Naive thymus-derived CD4-positive, alpha-beta T cell (primary cell): ENCODE measurements around the gene ACOT8. TPM values are rescaled to one million over a fixed set of nuclear protein-coding genes. Genes with fewer than 3 reads are reported as not detected.

Source experiments
- ATAC-seq: fragments of 150-1000 bp; cut with Tn5 transposase; 2 replicates; pipeline ENCODE4 v1.10.0; 2021; ENCODE audit warnings: mild to moderate bottlenecking, moderate library complexity
- CTCF ChIA-PET: fragments of 350-600 bp; sonication (Branson Sonifier 250); formaldehyde crosslinking; loops from one replicate; lab custom pipeline; 2021; ENCODE audit warnings: antibody characterized with exemption; lab: Charles Lee
- POLR2A ChIA-PET: fragments of 350-600 bp; sonication (Branson Sonifier 250); formaldehyde crosslinking; loops from one replicate; lab custom pipeline; 2021; ENCODE audit warnings: antibody characterized with exemption, inconsistent platforms; lab: Charles Lee
- DNase-seq, 9 donors: peaks; one replicate each; pipeline versions ENCODE4 v3.0.0 to v3.0.0-alpha.2; 2020 to 2022; ENCODE audit warnings: mixed read lengths in 1 of 9
- H3K27ac ChIP-seq: one replicate; pipeline ENCODE4 v1.7.0; 2013; ENCODE audit warnings: mild to moderate bottlenecking, low read depth, low read length, moderate library complexity
- H3K27me3 ChIP-seq, 2 donors: one replicate each; pipeline ENCODE4 v1.7.0; 2013; ENCODE audit warnings: low read length in 2 of 2, mild to moderate bottlenecking in 2 of 2, moderate library complexity in 2 of 2; ENCODE audit not compliant: control insufficient read depth in 2 of 2, insufficient read depth in 2 of 2
- H3K36me3 ChIP-seq, 3 experiments: 1 replicate in 2 of 3; 2 replicates in 1 of 3; pipeline ENCODE4 v1.7.0; 2013; ENCODE audit warnings: low read length in 3 of 3, mild to moderate bottlenecking in 3 of 3, moderate library complexity in 1 of 3; ENCODE audit not compliant: insufficient read depth in 3 of 3, control insufficient read depth in 2 of 3
- H3K4me1 ChIP-seq, 2 donors: one replicate each; pipeline ENCODE4 v1.7.0; 2013; ENCODE audit warnings: low read length in 2 of 2, mild to moderate bottlenecking in 2 of 2, moderate library complexity in 1 of 2; ENCODE audit not compliant: control insufficient read depth in 2 of 2, insufficient read depth in 2 of 2
- H3K4me3 ChIP-seq: 2 replicates; pipeline ENCODE4 v1.7.0; 2013; ENCODE audit warnings: mild to moderate bottlenecking, low read length
- H3K9me3 ChIP-seq, 3 experiments: 1 replicate in 2 of 3; 2 replicates in 1 of 3; pipeline ENCODE4 v1.7.0; 2013; ENCODE audit warnings: low read length in 3 of 3; ENCODE audit not compliant: control insufficient read depth in 2 of 3
- H3K27ac Mint-ChIP-seq, 9 donors: one replicate each; pipeline ENCODE4 v1.8.0; 2020 to 2022; ENCODE audit warnings: mixed read lengths in 9 of 9, mild to moderate bottlenecking in 8 of 9, moderate library complexity in 5 of 9, inconsistent platforms in 2 of 9
- H3K27me3 Mint-ChIP-seq, 5 donors: one replicate each; pipeline ENCODE4 v1.8.0; 2021 to 2022; ENCODE audit warnings: mixed read lengths in 5 of 5, mild to moderate bottlenecking in 1 of 5
- H3K36me3 Mint-ChIP-seq, 5 donors: one replicate each; pipeline ENCODE4 v1.8.0; 2020 to 2022; ENCODE audit warnings: mixed read lengths in 5 of 5, mild to moderate bottlenecking in 3 of 5, inconsistent platforms in 1 of 5
- H3K4me1 Mint-ChIP-seq, 7 donors: one replicate each; pipeline ENCODE4 v1.8.0; 2020 to 2022; ENCODE audit warnings: mixed read lengths in 7 of 7, mild to moderate bottlenecking in 3 of 7, inconsistent platforms in 1 of 7
- H3K4me3 Mint-ChIP-seq, 10 donors: one replicate each; pipeline ENCODE4 v1.8.0; 2020 to 2022; ENCODE audit warnings: mild to moderate bottlenecking in 10 of 10, mixed read lengths in 10 of 10, moderate library complexity in 6 of 10, inconsistent platforms in 2 of 10
- H3K9me3 Mint-ChIP-seq, 11 donors: one replicate each; pipeline ENCODE4 v1.8.0; 2020 to 2022; ENCODE audit warnings: mixed read lengths in 11 of 11, mild to moderate bottlenecking in 4 of 11, inconsistent platforms in 1 of 11, moderate library complexity in 1 of 11
- intact Hi-C, 2 donors: fragments of 100-400 bp; cut with micrococcal nuclease; formaldehyde crosslinking; loops; one replicate each; pipeline ENCODE4 v1.15.1; 2023
- polyA plus RNA-seq, 2 donors: library from polyadenylated mRNA; unstranded; fragments of 300-500 nt; fragmentation: Illumina TruSeq; gene quantifications; one replicate each; pipeline ENCODE4 v1.2.3, GENCODE V29; 2021
- total RNA-seq, 6 experiments: library from RNA in 5 of 6; stranded (reverse) in 5 of 6; gene quantifications; 1 replicate in 5 of 6; 2 replicates in 1 of 6; pipeline ENCODE4 v1.2.3 and lab custom pipeline; 2021 to 2026

Gene ACOT8
- total and polyA plus RNA-seq, 7 experiments from 2014 or later, result 20.5 to 38.7 (median 33.8) TPM

DNA sequence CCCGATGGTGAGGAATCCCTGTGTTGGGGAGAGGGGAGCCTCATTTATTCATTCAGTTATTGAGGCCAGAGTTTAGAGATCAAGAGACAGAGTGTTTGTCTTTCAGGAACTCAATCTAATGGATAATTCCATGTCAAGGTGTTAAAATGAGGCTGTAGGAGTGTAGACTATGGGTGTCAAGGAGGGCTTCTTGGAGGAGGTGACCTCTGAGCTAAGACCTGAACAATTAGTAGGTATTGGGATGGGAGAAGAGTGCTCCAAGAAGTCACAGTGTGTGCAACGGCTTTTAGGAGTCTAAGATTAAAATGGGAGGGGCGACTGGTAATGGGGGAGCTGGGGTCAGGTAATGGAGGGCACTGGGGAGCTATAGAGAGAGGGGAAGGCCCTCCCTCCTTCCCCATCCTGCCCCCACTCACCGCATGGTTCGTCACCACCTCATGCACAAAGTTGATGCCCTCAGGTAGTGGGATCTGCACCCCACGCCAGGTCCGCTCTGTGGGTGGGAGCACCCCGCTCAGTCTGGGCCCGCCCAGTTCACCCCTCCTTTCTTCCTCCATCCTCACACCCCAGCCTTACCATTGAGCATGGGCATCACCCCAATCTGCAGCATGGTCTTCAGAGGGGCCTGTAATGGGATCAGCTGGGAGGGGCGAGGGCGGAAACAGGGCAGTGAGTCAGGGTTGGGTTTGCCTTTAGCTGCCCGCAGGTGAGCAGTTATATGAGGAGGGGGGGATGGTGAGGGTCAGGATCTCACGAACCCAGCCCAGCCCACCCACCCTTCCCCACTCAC lies 42.0 kb upstream of the ACOT8 start:
- H3K27me3 ChIP-seq, result no peaks in the 10 kb centered on the region
- DNase-seq (no peak), ATAC-seq (no peak)
- H3K4me3 Mint-ChIP-seq, result no peak overlapping the region
- peaks cover 0 to 37% (median 0%) of the 10 kb centered on the region in 3 experiments for H3K36me3 ChIP-seq
- intact Hi-C loops, result no loop called here
- peaks cover 0 to 2% of the 10 kb centered on the region in 2 donors for H3K4me1 ChIP-seq
- H3K27me3 Mint-ChIP-seq, result no peaks in the 10 kb centered on the region
- H3K27ac Mint-ChIP-seq, result peak overlapping the region in 2 of 9 donors; percentile 8 to 78
- H3K9me3 ChIP-seq, result no peaks in the 10 kb centered on the region
- no peak overlapping the region for H3K27ac ChIP-seq
- ChIA-PET CTCF (interaction anchor here (0.8 kb wide), 1 partner anchor 10 kb away, joined by 4 read pairs; no protein-coding TSS in a partner anchor), POLR2A (interaction anchor here (1.2 kb wide), 1 partner anchor 9 kb away, joined by 3 read pairs; the partner anchor contains the start of genes CTSA and NEURL2)
- peaks cover 0 to 2% (median 0%) of the 10 kb centered on the region in 7 donors for H3K4me1 Mint-ChIP-seq
- H3K4me3 ChIP-seq, result no peak overlapping the region
- H3K36me3 Mint-ChIP-seq, result peaks cover 2 to 22% (median 4%) of the 10 kb centered on the region in 5 donors
- H3K9me3 Mint-ChIP-seq, result no peaks in the 10 kb centered on the region

DNA sequence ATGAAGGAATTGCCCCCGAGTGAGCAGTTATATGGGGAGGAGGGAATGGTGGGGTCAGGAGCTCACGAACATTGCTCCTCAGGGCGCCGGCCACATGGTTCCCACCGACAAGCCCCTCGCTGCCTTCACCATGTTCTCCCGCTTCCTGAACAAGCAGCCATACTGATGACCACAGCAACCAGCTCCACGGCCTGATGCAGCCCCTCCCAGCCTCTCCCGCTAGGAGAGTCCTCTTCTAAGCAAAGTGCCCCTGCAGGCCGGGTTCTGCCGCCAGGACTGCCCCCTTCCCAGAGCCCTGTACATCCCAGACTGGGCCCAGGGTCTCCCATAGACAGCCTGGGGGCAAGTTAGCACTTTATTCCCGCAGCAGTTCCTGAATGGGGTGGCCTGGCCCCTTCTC lies 41.1 kb upstream of the ACOT8 start:
- peaks cover 0 to 44% (median 4%) of the 10 kb centered on the region in 3 experiments for H3K36me3 ChIP-seq
- Mint-ChIP-seq H3K9me3 (no peaks in the 10 kb centered on the region), H3K4me1 (peaks cover 0 to 9% (median 4%) of the 10 kb centered on the region in 7 donors), H3K27ac (no peak overlapping the region), H3K36me3 (peaks cover 4 to 27% (median 8%) of the 10 kb centered on the region in 5 donors), H3K4me3 (no peak overlapping the region), H3K27me3 (no peaks in the 10 kb centered on the region)
- H3K27ac ChIP-seq, result no peak overlapping the region
- H3K4me1 ChIP-seq, result peaks cover 0 to 7% of the 10 kb centered on the region in 2 donors
- ChIA-PET POLR2A (interaction anchor here (1.7 kb wide), 1 partner anchor 17 kb away, joined by 4 read pairs; the partner anchor contains the start of gene ZSWIM1), CTCF (no interaction called here)
- ATAC-seq, result no peak
- DNase-seq, result no peak
- no peaks in the 10 kb centered on the region for H3K9me3 ChIP-seq
- intact Hi-C loops, result no loop called here
- no peaks in the 10 kb centered on the region for H3K27me3 ChIP-seq
- H3K4me3 ChIP-seq, result no peak overlapping the region

DNA sequence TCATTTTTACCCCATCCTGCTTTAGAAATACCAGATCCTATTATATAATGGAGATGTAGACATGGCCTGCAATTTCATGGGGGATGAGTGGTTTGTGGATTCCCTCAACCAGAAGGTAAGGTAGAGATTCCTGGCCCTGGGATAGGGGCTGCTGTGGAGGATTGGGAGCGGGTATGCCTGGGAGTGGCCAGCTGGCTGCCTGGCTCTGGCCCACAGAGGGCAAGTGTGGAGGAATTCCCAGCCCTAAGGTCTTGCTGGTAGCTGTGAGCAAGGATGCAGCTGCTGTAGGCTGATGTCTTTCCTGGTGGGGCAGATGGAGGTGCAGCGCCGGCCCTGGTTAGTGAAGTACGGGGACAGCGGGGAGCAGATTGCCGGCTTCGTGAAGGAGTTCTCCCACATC lies 40.5 kb upstream of the ACOT8 start:
- H3K9me3 Mint-ChIP-seq, result no peaks in the 10 kb centered on the region
- DNase-seq, result no peak
- no peak overlapping the region for H3K4me3 Mint-ChIP-seq
- CTCF ChIA-PET, result no interaction called here
- H3K27me3 Mint-ChIP-seq, result no peaks in the 10 kb centered on the region
- H3K27ac Mint-ChIP-seq, result no peak overlapping the region
- peaks cover 4 to 13% of the 10 kb centered on the region in 2 donors for H3K4me1 ChIP-seq
- POLR2A ChIA-PET, result interaction anchor here (1.7 kb wide), 1 partner anchor 17 kb away, joined by 4 read pairs; the partner anchor contains the start of gene ZSWIM1
- peaks cover 2 to 15% (median 9%) of the 10 kb centered on the region in 7 donors for H3K4me1 Mint-ChIP-seq
- H3K27me3 ChIP-seq, result no peaks in the 10 kb centered on the region
- no peaks in the 10 kb centered on the region for H3K9me3 ChIP-seq
- peaks cover 4 to 27% (median 8%) of the 10 kb centered on the region in 5 donors for H3K36me3 Mint-ChIP-seq
- no peak for ATAC-seq
- peaks cover 0 to 44% (median 4%) of the 10 kb centered on the region in 3 experiments for H3K36me3 ChIP-seq
- no peak overlapping the region for H3K4me3 ChIP-seq
- intact Hi-C loops, result no loop called here
- no peak overlapping the region for H3K27ac ChIP-seq

DNA sequence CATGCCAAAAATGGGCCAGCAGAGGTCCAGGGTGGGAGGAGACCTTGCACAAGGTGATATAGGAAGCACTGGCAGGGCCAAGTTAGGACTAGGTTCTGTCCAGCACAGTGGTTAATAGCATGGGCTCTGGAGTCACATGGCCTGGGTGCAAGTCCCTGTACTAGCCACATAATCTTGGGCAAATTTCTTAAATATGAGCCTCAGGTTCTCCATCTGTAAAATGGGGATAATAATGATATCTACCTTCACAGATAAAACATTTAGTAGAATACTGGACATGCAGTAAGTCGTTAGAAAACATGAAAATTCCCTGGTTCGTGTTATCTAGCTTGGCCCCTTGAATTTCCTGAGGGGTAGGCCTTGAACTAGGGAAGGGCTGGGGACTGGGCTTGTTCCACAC lies 40.1 kb upstream of the ACOT8 start:
- POLR2A ChIA-PET, result interaction anchor here (1.7 kb wide), 1 partner anchor 16 kb away, joined by 4 read pairs; the partner anchor contains the start of gene ZSWIM1
- H3K9me3 ChIP-seq, result no peaks in the 10 kb centered on the region
- intact Hi-C loops, result no loop called here

DNA sequence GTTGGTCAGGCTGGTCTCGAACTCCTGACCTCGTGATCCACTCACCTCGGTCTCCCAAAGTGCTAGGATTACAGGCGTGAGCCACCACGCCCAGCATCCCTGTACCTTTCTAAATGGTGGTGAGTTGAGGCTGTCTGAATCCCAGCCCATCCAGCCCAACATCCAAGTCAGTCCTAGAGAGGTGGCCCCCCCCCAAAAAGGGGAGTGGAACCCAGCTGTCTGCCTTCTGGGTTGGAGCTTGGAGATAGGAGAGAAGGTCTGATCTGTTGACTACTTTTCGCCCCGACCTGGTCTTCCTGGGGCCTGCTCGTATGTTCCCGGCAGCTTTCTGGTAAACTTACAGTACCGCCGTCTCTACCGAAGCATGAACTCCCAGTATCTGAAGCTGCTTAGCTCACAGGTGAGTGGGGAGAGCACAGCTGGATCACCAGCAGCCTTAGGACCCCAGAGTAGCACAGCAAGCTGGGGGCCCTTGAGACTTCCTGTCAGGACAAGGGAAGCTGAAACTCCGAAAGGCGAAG lies 39.5 kb upstream of the ACOT8 start:
- peaks cover 10 to 24% (median 17%) of the 10 kb centered on the region in 7 donors for H3K4me1 Mint-ChIP-seq
- POLR2A ChIA-PET, result no interaction called here

More for the DNA sequence above, 40.1 kb upstream of the ACOT8 start:
- Mint-ChIP-seq H3K27ac (no peak overlapping the region), H3K4me1 (peaks cover 6 to 19% (median 13%) of the 10 kb centered on the region in 7 donors), H3K36me3 (peaks cover 4 to 27% (median 8%) of the 10 kb centered on the region in 5 donors), H3K27me3 (no peaks in the 10 kb centered on the region), H3K9me3 (no peaks in the 10 kb centered on the region), H3K4me3 (no peak overlapping the region)
- H3K36me3 ChIP-seq, result peaks cover 0 to 44% (median 4%) of the 10 kb centered on the region in 3 experiments
- DNase-seq, result no peak
- no peaks in the 10 kb centered on the region for H3K27me3 ChIP-seq
- no peak overlapping the region for H3K4me3 ChIP-seq
- CTCF ChIA-PET, result no interaction called here
- no peak overlapping the region for H3K27ac ChIP-seq
- peaks cover 8 to 17% of the 10 kb centered on the region in 2 donors for H3K4me1 ChIP-seq
- no peak for ATAC-seq

DNA sequence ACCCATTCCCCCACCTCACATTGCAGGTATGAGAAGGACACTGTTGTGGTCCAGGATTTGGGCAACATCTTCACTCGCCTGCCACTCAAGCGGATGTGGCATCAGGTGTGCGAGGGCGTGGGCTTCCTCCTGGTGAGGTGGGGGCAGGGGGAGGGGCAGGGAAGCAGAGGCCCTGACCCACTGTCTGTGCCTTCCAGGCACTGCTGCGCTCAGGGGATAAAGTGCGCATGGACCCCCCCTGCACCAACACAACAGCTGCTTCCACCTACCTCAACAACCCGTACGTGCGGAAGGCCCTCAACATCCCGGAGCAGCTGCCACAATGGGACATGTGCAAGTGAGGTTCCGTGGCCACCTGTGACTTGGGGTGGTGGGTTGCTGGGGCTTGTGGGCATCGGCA lies 37.6 kb upstream of the ACOT8 start:
- ATAC-seq (no peak), DNase-seq (no peak)
- CTCF ChIA-PET, result interaction anchor here (1.2 kb wide), 1 partner anchor 75 kb away, joined by 3 read pairs; no protein-coding TSS in a partner anchor
- Histone ChIP-seq H3K27me3 (no peaks in the 10 kb centered on the region), H3K4me1 (peaks cover 21 to 25% of the 10 kb centered on the region in 2 donors), H3K9me3 (no peaks in the 10 kb centered on the region), H3K4me3 (no peak overlapping the region), H3K36me3 (peaks cover 0 to 51% (median 4%) of the 10 kb centered on the region in 3 experiments), H3K27ac (no peak overlapping the region)
- Mint-ChIP-seq H3K36me3 (peaks cover 4 to 27% (median 8%) of the 10 kb centered on the region in 5 donors), H3K4me1 (peaks cover 14 to 28% (median 22%) of the 10 kb centered on the region in 7 donors), H3K27me3 (no peaks in the 10 kb centered on the region), H3K4me3 (no peak overlapping the region), H3K27ac (no peak overlapping the region), H3K9me3 (no peaks in the 10 kb centered on the region)
- intact Hi-C loops, result loop anchor here in 1 of 2 donors (5.0 kb wide), 1 partner anchor 97 kb away; no protein-coding TSS in a partner anchor
- POLR2A ChIA-PET, result interaction anchor here (2.3 kb wide), 1 partner anchor 40 kb away, joined by 11 read pairs; the partner anchor contains the start of gene PCIF1

More for the DNA sequence above, 39.5 kb upstream of the ACOT8 start:
- Mint-ChIP-seq H3K4me3 (no peak overlapping the region), H3K9me3 (no peaks in the 10 kb centered on the region), H3K27me3 (no peaks in the 10 kb centered on the region), H3K27ac (no peak overlapping the region), H3K36me3 (peaks cover 4 to 27% (median 8%) of the 10 kb centered on the region in 5 donors)
- no peaks in the 10 kb centered on the region for H3K9me3 ChIP-seq
- no peaks in the 10 kb centered on the region for H3K27me3 ChIP-seq
- CTCF ChIA-PET, result no interaction called here
- H3K4me3 ChIP-seq, result no peak overlapping the region
- no peak overlapping the region for H3K27ac ChIP-seq
- peaks cover 0 to 44% (median 4%) of the 10 kb centered on the region in 3 experiments for H3K36me3 ChIP-seq
- peaks cover 14 to 23% of the 10 kb centered on the region in 2 donors for H3K4me1 ChIP-seq
- intact Hi-C loops, result no loop called here
- DNase-seq, result no peak
- ATAC-seq, result no peak
